HL-60 (cell line): ENCODE data around the gene TAB2.

ENCODE experiments used
- GABPA ChIP-seq: IDR thresholded peaks from 2 replicates; pipeline ENCODE4 v1.6.1; 2012; ENCODE audit warnings: low read depth
- POLR2AphosphoS5 ChIP-seq: IDR thresholded peaks from 2 replicates; pipeline ENCODE4 v1.6.1; 2012; ENCODE audit warnings: low read depth
- REST ChIP-seq: IDR thresholded peaks from 2 replicates; pipeline ENCODE4 v1.6.1; 2012; ENCODE audit warnings: low read depth; ENCODE audit not compliant: insufficient replicate concordance
- SPI1 ChIP-seq: IDR thresholded peaks from 2 replicates; pipeline ENCODE4 v1.6.1; 2012; ENCODE audit warnings: low read depth, mild to moderate bottlenecking, borderline replicate concordance
- TF ChIP-seq, protein P1 (sequence below): IDR thresholded peaks from one replicate; pipeline ENCODE4 v1.5.1; 2011; ENCODE audit warnings: low read length, control low read depth, inconsistent platforms; ENCODE audit not compliant: insufficient read depth

DNA sequence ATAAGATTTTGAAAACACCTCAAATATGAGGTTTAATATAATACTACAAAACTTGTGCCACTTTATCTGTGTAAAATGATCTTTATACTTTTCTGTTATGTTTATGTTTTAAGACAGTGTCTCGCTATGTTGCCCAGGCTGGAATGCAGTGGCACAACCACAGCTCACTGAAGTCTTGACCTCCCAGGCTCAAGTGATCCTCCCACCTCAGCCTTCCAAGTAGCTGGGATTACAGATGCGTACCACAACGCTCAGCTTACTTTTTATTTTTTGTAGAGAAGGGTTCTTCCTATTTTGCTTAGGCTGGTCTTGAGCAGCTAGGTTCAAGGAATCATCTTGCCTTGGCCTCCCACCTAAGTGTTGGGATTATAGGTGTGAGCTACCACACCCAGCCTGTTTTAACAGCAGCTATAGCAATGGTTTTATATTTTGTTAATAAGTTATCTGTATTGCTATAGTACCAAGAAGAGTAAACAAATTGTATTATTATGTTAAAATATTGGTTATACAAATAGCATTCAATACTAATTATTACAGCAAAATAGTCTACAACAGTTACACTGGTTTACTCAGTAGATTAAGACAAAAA lies 8.2 kb downstream of the TAB2 start:
- TF ChIP-seq POLR2AphosphoS5 (no peak), REST (no peak), GABPA (no peak), SPI1 (no peak)
- TF ChIP-seq, protein P1, sequence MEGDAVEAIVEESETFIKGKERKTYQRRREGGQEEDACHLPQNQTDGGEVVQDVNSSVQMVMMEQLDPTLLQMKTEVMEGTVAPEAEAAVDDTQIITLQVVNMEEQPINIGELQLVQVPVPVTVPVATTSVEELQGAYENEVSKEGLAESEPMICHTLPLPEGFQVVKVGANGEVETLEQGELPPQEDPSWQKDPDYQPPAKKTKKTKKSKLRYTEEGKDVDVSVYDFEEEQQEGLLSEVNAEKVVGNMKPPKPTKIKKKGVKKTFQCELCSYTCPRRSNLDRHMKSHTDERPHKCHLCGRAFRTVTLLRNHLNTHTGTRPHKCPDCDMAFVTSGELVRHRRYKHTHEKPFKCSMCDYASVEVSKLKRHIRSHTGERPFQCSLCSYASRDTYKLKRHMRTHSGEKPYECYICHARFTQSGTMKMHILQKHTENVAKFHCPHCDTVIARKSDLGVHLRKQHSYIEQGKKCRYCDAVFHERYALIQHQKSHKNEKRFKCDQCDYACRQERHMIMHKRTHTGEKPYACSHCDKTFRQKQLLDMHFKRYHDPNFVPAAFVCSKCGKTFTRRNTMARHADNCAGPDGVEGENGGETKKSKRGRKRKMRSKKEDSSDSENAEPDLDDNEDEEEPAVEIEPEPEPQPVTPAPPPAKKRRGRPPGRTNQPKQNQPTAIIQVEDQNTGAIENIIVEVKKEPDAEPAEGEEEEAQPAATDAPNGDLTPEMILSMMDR, result no peak
